ENCODE measurements around the gene MAEA.

The MAEA gene

DNA sequence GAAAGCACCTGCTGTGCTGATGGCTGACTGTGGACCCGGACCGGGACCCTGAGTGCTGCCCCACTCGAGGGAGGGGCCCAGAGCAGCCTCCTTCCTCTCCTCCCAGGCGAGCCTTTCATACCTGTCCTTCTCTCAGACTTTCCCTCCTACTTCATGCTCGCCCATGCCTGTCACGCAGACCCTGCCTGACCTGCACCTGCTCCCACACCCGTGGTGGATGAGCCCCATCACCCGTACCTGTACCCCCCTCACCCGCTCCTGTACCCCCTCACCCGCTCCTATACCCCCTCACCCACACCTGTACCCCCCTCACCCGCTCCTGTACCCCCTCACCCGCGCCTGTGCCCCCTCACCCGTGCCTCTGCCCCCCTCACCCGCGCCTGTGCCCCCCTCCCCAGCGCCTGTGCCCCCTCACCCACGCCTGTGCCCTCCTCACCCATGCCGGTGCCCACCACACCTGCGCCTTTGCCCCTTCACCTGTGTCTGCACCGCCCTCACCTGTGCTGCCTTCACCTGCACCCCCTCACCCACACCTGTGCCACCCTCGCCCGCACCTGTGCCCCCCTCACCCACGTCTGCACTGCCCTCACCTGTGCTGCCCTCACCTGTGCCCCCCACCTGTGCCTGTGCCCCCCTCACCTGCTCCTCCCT, 5.8 kb downstream of the MAEA start:
- no peak for ATAC-seq
- no peak for TF ChIP-seq BACH2 (CRISPR knock-in tag; IDR thresholded peaks at IDR 0.05; ENCODE audit: borderline replicate concordance)
- TF ChIP-seq TCF4 (CRISPR knock-in tag; IDR thresholded peaks at IDR 0.05; ENCODE audit: borderline replicate concordance): no peak
- TF ChIP-seq, protein P1, sequence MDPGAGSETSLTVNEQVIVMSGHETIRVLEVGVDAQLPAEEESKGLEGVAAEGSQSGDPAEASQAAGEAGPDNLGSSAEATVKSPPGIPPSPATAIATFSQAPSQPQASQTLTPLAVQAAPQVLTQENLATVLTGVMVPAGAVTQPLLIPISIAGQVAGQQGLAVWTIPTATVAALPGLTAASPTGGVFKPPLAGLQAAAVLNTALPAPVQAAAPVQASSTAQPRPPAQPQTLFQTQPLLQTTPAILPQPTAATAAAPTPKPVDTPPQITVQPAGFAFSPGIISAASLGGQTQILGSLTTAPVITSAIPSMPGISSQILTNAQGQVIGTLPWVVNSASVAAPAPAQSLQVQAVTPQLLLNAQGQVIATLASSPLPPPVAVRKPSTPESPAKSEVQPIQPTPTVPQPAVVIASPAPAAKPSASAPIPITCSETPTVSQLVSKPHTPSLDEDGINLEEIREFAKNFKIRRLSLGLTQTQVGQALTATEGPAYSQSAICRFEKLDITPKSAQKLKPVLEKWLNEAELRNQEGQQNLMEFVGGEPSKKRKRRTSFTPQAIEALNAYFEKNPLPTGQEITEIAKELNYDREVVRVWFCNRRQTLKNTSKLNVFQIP (CRISPR knock-in tag; IDR thresholded peaks at IDR 0.05; ENCODE audit: borderline replicate concordance, low read depth): no peak
- no peak for TF ChIP-seq ZNF565 (CRISPR knock-in tag; conservative IDR thresholded peaks at IDR 0.05; ENCODE audit: low read depth)
- no peak for TF ChIP-seq ESRRG (CRISPR knock-in tag; IDR thresholded peaks at IDR 0.05)

DNA sequence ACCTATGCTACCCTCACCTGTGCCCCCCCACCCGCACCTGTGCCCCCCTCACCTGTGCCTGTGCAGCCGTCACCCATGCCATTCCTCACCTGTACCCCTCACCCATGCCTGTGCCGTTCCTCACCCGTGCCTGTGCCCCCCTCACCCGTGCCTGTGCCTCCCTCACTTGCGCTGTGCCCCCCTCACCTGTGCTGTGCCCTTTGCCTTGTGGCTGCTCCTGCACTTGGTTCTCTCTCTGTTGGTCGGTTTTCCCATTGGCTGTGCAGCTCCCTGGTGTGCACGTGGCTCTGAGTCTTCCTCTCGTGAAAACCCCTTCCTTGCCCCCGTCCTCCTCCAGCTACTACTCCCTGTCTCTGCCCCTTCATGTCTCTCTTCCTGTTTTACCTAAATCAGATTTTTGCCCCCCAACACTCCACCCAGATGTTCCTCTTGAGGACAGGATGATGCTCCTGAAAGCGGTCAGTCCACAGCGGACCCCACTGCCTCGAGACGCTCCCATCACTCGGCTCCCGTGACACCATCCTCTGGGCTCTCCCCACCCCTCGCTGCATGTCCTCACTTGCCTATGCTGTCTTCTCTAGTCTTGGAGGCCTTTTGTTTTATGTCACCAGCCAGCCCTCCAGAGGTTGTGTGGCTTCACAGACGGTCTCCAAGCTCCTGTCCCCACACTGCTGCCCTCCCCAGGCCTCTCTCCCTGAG, 6.8 kb downstream of the MAEA start:
- no peak for TF ChIP-seq BACH2 (CRISPR knock-in tag; IDR thresholded peaks at IDR 0.05; ENCODE audit: borderline replicate concordance)
- no peak for TF ChIP-seq ZNF70 (CRISPR knock-in tag; IDR thresholded peaks at IDR 0.05)
- TF ChIP-seq ZNF8 (CRISPR knock-in tag; IDR thresholded peaks at IDR 0.05): no peak
- no peak for TF ChIP-seq GLIS3 (CRISPR knock-in tag; IDR thresholded peaks at IDR 0.05)
- TF ChIP-seq, protein P2, sequence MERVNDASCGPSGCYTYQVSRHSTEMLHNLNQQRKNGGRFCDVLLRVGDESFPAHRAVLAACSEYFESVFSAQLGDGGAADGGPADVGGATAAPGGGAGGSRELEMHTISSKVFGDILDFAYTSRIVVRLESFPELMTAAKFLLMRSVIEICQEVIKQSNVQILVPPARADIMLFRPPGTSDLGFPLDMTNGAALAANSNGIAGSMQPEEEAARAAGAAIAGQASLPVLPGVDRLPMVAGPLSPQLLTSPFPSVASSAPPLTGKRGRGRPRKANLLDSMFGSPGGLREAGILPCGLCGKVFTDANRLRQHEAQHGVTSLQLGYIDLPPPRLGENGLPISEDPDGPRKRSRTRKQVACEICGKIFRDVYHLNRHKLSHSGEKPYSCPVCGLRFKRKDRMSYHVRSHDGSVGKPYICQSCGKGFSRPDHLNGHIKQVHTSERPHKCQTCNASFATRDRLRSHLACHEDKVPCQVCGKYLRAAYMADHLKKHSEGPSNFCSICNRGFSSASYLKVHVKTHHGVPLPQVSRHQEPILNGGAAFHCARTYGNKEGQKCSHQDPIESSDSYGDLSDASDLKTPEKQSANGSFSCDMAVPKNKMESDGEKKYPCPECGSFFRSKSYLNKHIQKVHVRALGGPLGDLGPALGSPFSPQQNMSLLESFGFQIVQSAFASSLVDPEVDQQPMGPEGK (CRISPR knock-in tag; IDR thresholded peaks at IDR 0.05; ENCODE audit: borderline replicate concordance): no peak
- TF ChIP-seq ARNTL (CRISPR knock-in tag; IDR thresholded peaks at IDR 0.05; ENCODE audit: borderline replicate concordance, low read depth): no peak
- TF ChIP-seq TCF4 (CRISPR knock-in tag; IDR thresholded peaks at IDR 0.05; ENCODE audit: borderline replicate concordance): no peak
- TF ChIP-seq TOX (CRISPR knock-in tag; IDR thresholded peaks at IDR 0.05; ENCODE audit: borderline replicate concordance): no peak
- TF ChIP-seq OSR1 (CRISPR knock-in tag; IDR thresholded peaks at IDR 0.05): no peak
- TF ChIP-seq RARB (CRISPR knock-in tag; IDR thresholded peaks at IDR 0.05): no peak
- no peak for TF ChIP-seq ISL1 (CRISPR knock-in tag; IDR thresholded peaks at IDR 0.05)
- ATAC-seq: no peak

DNA sequence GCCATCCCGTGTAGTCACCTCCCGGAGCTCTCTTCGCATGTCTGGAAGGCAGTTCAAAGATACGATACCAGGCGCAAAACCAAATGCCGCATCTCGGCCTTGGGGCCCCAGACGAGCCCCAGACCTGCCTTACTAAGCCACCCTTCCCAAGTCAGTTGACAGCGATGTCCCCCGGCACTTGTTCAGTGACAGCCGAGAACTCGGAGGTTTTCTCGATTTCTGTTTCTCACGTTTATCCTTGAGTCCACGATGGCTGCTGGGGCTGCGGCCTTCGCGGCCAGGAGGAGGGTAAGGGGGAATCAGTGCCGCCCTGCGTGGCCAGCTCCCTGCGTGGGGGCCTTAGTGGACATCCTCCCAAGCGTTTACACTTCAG, 7.3 kb downstream of the MAEA start:
- no peak for ATAC-seq
- TF ChIP-seq TOX (CRISPR knock-in tag; IDR thresholded peaks at IDR 0.05; ENCODE audit: borderline replicate concordance) (no peak), ISL1 (CRISPR knock-in tag; IDR thresholded peaks at IDR 0.05) (no peak), BACH2 (CRISPR knock-in tag; IDR thresholded peaks at IDR 0.05; ENCODE audit: borderline replicate concordance) (no peak), OSR1 (CRISPR knock-in tag; IDR thresholded peaks at IDR 0.05) (no peak), GLIS3 (CRISPR knock-in tag; IDR thresholded peaks at IDR 0.05) (no peak)
- TF ChIP-seq, protein P2 (CRISPR knock-in tag; IDR thresholded peaks at IDR 0.05; ENCODE audit: borderline replicate concordance): no peak

DNA sequence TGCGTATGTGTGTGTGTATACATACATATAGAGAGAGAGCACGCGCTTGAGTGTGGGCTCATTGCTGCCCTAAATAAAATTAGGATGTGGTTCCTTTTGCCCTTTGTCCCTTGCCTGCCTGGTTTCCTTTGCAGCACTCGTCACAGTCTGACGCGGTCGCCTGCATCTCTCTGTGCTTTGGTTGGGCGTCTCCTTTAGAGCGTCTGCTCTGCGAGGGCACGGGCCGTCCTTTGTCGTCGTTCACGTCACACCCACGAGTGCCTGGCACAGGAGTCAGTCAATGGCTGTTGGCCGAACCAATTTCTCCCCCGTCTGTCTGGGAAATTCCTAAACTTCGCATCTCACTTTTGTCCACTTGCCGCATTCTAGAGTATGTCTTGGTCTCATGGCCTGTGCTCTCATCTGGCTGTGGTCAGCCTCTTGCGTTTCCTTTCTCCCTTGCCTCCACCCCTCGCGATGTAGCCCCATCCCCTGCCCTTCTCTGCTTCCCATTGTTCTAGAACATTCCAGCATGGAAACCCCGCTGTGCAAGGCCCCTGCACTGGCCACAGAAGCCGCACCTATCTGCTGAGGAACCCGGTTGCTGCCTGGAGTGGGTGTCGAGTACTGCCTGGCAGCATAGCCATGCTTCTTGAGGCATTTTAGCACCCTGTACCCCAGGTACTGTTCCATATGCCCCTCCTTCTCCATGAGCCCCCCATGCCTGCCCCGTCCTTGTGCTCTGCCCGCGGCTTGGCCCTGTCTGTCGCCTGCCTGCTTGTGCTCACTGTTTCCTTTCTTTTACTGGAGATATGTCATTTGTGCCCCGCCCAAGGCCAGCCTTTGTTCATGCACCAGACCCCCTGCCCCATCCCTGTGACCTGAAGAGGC, 8.0 kb downstream of the MAEA start:
- ATAC-seq: no peak
- no peak for TF ChIP-seq ZFP30 (CRISPR knock-in tag; IDR thresholded peaks at IDR 0.05)
- no peak for TF ChIP-seq ARNTL (CRISPR knock-in tag; IDR thresholded peaks at IDR 0.05; ENCODE audit: borderline replicate concordance, low read depth)
- no peak for TF ChIP-seq ESRRG (CRISPR knock-in tag; IDR thresholded peaks at IDR 0.05)
- TF ChIP-seq CSDC2 (CRISPR knock-in tag; IDR thresholded peaks at IDR 0.05): no peak

DNA sequence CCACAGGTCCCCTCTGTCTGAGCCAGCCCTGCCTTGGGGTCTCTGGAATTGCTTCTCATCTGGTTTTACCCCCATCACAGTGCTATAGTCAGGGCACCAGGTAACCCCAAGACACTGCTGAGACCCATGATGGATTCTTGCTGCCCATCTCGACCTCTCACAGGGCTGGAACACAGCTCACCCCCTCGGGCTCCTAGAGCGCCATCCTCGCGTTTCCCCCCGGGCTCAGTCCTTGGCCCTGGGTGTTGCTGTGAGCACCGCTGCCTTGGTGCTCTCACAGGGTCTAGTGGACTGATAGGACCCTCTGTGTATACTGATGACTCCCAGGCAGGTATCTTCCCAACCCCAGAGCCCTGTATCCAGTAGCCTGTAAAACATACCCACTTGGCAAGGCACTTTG, 8.8 kb downstream of the MAEA start:
- TF ChIP-seq ARNTL (CRISPR knock-in tag; IDR thresholded peaks at IDR 0.05; ENCODE audit: borderline replicate concordance, low read depth) (no peak), ESRRG (CRISPR knock-in tag; IDR thresholded peaks at IDR 0.05) (no peak), CSDC2 (CRISPR knock-in tag; IDR thresholded peaks at IDR 0.05) (no peak), ISL1 (CRISPR knock-in tag; IDR thresholded peaks at IDR 0.05) (no peak), SNAI2 (CRISPR knock-in tag; IDR thresholded peaks at IDR 0.05) (no peak), ZNF70 (CRISPR knock-in tag; IDR thresholded peaks at IDR 0.05) (no peak), TCF4 (CRISPR knock-in tag; IDR thresholded peaks at IDR 0.05; ENCODE audit: borderline replicate concordance) (no peak), ZFP30 (CRISPR knock-in tag; IDR thresholded peaks at IDR 0.05) (no peak)
- TF ChIP-seq, protein P3, sequence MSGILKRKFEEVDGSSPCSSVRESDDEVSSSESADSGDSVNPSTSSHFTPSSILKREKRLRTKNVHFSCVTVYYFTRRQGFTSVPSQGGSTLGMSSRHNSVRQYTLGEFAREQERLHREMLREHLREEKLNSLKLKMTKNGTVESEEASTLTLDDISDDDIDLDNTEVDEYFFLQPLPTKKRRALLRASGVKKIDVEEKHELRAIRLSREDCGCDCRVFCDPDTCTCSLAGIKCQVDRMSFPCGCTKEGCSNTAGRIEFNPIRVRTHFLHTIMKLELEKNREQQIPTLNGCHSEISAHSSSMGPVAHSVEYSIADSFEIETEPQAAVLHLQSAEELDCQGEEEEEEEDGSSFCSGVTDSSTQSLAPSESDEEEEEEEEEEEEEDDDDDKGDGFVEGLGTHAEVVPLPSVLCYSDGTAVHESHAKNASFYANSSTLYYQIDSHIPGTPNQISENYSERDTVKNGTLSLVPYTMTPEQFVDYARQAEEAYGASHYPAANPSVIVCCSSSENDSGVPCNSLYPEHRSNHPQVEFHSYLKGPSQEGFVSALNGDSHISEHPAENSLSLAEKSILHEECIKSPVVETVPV (CRISPR knock-in tag; IDR thresholded peaks at IDR 0.05): no peak
- TF ChIP-seq, protein P1 (CRISPR knock-in tag; IDR thresholded peaks at IDR 0.05; ENCODE audit: borderline replicate concordance, low read depth): no peak
- ATAC-seq: no peak

Measured in SK-N-SH treated with all-trans-retinoic acid at 6 μM for 48 hours (cell line).